Keratinocyte (primary cell): Measurements from ENCODE around the gene DYNC1I1. TPM values are rescaled to one million over a fixed set of nuclear protein-coding genes. Genes with fewer than 3 reads are reported as not detected.

Experiments used
- DNase-seq: peaks from one replicate; pipeline ENCODE4 v3.0.0-alpha.2; 2011; ENCODE audit warnings: low read depth, missing footprints, low spot score
- FAIRE-seq: peaks from 2 replicates; lab custom pipeline; 2011; peaks lifted over from hg19 to GRCh38; lab: Jason Lieb, UNC
- H2AFZ ChIP-seq: 2 replicates; pipeline ENCODE4 v1.6.0; 2012; ENCODE audit warnings: low read length, control low read depth, inconsistent platforms; ENCODE audit not compliant: control insufficient read depth
- H3K27ac ChIP-seq: 2 replicates; pipeline ENCODE4 v1.5.1; 2011; ENCODE audit warnings: low read length; ENCODE audit not compliant: control insufficient read depth, insufficient read depth
- H3K27me3 ChIP-seq: 3 replicates; pipeline ENCODE4 v1.6.0; 2011; ENCODE audit warnings: low read length; ENCODE audit not compliant: control insufficient read depth, insufficient read depth; ENCODE audit errors: extremely low read depth
- H3K36me3 ChIP-seq, 2 experiments: 2 replicates in 1 of 2; 3 replicates in 1 of 2; pipeline ENCODE4 v1.5.1; 2011; ENCODE audit warnings: low read length in 2 of 2, mild to moderate bottlenecking in 1 of 2; ENCODE audit not compliant: control insufficient read depth in 2 of 2, insufficient read depth in 2 of 2; ENCODE audit errors: extremely low read depth in 1 of 2
- H3K4me1 ChIP-seq: 3 replicates; pipeline ENCODE4 v1.5.1; 2011; ENCODE audit warnings: low read length; ENCODE audit not compliant: control insufficient read depth, insufficient read depth; ENCODE audit errors: extremely low read depth
- H3K4me2 ChIP-seq: 3 replicates; pipeline ENCODE4 v1.6.0; 2011; ENCODE audit warnings: low read depth, low read length; ENCODE audit not compliant: control insufficient read depth, insufficient read depth; ENCODE audit errors: extremely low read depth
- H3K4me3 ChIP-seq, 3 experiments: fragments of 200-600 bp in 1 of 3; sonication (generic) in 1 of 3; 2 replicates in 2 of 3; 3 replicates in 1 of 3; pipeline ENCODE4 v1.5.1; 2011 to 2016; ENCODE audit warnings: low read length in 3 of 3, mild to moderate bottlenecking in 3 of 3, control low read depth in 2 of 3, inconsistent platforms in 1 of 3, low read depth in 1 of 3, mixed read lengths in 1 of 3, mixed run types in 1 of 3, moderate library complexity in 1 of 3; ENCODE audit not compliant: control insufficient read depth in 2 of 3, insufficient read depth in 2 of 3; ENCODE audit errors: extremely low read depth in 1 of 3
- H3K79me2 ChIP-seq: 2 replicates; pipeline ENCODE4 v1.6.0; 2012; ENCODE audit warnings: low read length; ENCODE audit not compliant: control insufficient read depth, insufficient read depth
- H3K9ac ChIP-seq: 3 replicates; pipeline ENCODE4 v1.6.0; 2011; ENCODE audit warnings: low read length; ENCODE audit not compliant: control insufficient read depth, insufficient read depth; ENCODE audit errors: extremely low read depth
- H3K9me1 ChIP-seq: 3 replicates; pipeline ENCODE4 v1.6.0; 2011; ENCODE audit warnings: low read length; ENCODE audit not compliant: control insufficient read depth, insufficient read depth; ENCODE audit errors: extremely low read depth
- H3K9me3 ChIP-seq: 2 replicates; pipeline ENCODE4 v1.5.1; 2012; ENCODE audit warnings: low read depth, low read length; ENCODE audit not compliant: control insufficient read depth
- H4K20me1 ChIP-seq: 3 replicates; pipeline ENCODE4 v1.6.0; 2011; ENCODE audit warnings: low read length; ENCODE audit not compliant: control insufficient read depth, insufficient read depth; ENCODE audit errors: extremely low read depth
- CTCF ChIP-seq, 3 experiments: IDR thresholded peaks in 1 of 3; conservative IDR thresholded peaks in 1 of 3; optimal IDR thresholded peaks in 1 of 3; 2 replicates in 2 of 3; 3 replicates in 1 of 3; pipeline versions ENCODE3 to v1.5.1; 2011; ENCODE audit warnings: low read length in 3 of 3, mild to moderate bottlenecking in 3 of 3, moderate library complexity in 2 of 3, control low read depth in 1 of 3, inconsistent platforms in 1 of 3; ENCODE audit not compliant: insufficient read depth in 2 of 3; ENCODE audit errors: extremely low read depth in 1 of 3
- EZH2 ChIP-seq: IDR thresholded peaks from one replicate; pipeline ENCODE4 v1.6.1; 2012; ENCODE audit warnings: inconsistent platforms, mild to moderate bottlenecking, low read length, moderate library complexity
- dilution Hi-C: fragments of 300-500 bp; cut with MboI; formaldehyde crosslinking; loops from one replicate; pipeline ENCODE4 v1.7.0; 2020; ENCODE audit warnings: low sequenced_read_pairs; ENCODE audit not compliant: extremely low pct_ligation_motif_present
- polyA plus RNA-seq, 5 experiments: library from polyadenylated mRNA; depleted of rRNA in 3 of 5; stranded (reverse) in 3 of 5; stranded (forward) in 1 of 5; unstranded in 1 of 5; fragments of >200 nt; gene quantifications; 1 replicate in 1 of 5; 2 replicates in 3 of 5; 3 replicates in 1 of 5; pipeline versions ENCODE4 v1.2.1 to v1.2.3, GENCODE V29; 2011 to 2012; ENCODE audit warnings: missing spikeins in 2 of 5, low read depth in 1 of 5, low replicate concordance in 1 of 5

Gene DYNC1I1
- polyA plus RNA-seq, 1 donor (not counting 4 experiments of a cell fraction or from before 2014, with no cell fraction given): 0.10 TPM

GRCh38 chr7:95736635-95737034 lies 35.7 kb upstream of the DYNC1I1 start:
- Histone ChIP-seq H3K27ac (no peak overlapping the region), H3K4me3 (no peak overlapping the region), H2AFZ (no peak overlapping the region), H3K9me1 (no peaks in the 10 kb centered on the region), H4K20me1 (no peaks in the 10 kb centered on the region), H3K9me3 (no peaks in the 10 kb centered on the region), H3K36me3 (no peaks in the 10 kb centered on the region), H3K4me1 (no peaks in the 10 kb centered on the region), H3K27me3 (no peaks in the 10 kb centered on the region), H3K4me2 (no peak overlapping the region), H3K79me2 (no peaks in the 10 kb centered on the region), H3K9ac (no peak overlapping the region)
- no peak for TF ChIP-seq EZH2
- TF ChIP-seq CTCF (optimal IDR thresholded peaks at IDR 0.05 in 1 of 3, IDR thresholded peaks at IDR 0.05 in 1 of 3, conservative IDR thresholded peaks at IDR 0.05 in 1 of 3; ENCODE audit: extremely low read depth in 1 of 3, insufficient read depth in 2 of 3, low read length in 3 of 3): no peak
- no peak for DNase-seq
- FAIRE-seq: no peak
- dilution Hi-C loops: no loop called here

- H3K4me3 ChIP-seq: no peak overlapping the region
- no peak overlapping the region for H3K4me2 ChIP-seq
- H3K9ac ChIP-seq: no peak overlapping the region
- no peaks in the 10 kb centered on the region for H4K20me1 ChIP-seq
- DNase-seq (no peak), FAIRE-seq (no peak)
- no peaks in the 10 kb centered on the region for H3K9me1 ChIP-seq
- no peaks in the 10 kb centered on the region for H3K79me2 ChIP-seq
- H2AFZ ChIP-seq: no peak overlapping the region
- no peaks in the 10 kb centered on the region for H3K36me3 ChIP-seq
- dilution Hi-C loops: no loop called here
- no peaks in the 10 kb centered on the region for H3K4me1 ChIP-seq
- H3K9me3 ChIP-seq: no peaks in the 10 kb centered on the region
- H3K27ac ChIP-seq: no peak overlapping the region
- TF ChIP-seq EZH2 (no peak), CTCF (optimal IDR thresholded peaks at IDR 0.05 in 1 of 3, IDR thresholded peaks at IDR 0.05 in 1 of 3, conservative IDR thresholded peaks at IDR 0.05 in 1 of 3; ENCODE audit: extremely low read depth in 1 of 3, insufficient read depth in 2 of 3, low read length in 3 of 3) (no peak)
- H3K27me3 ChIP-seq: no peaks in the 10 kb centered on the region
These were observed 34.4 kb upstream of the DYNC1I1 start for GRCh38 chr7:95737828-95738505.
